ENCODE results near the gene PDAP1. TPM values are rescaled to one million over a fixed set of nuclear protein-coding genes. Genes with fewer than 3 reads are reported as not detected.

The PDAP1 gene
- total and polyA plus RNA-seq, 10 of the 15 experiments (the other 5 are each of a cell fraction or from before 2014, with no cell fraction given) = 6.6 to 200 (median 87.7) TPM

GRCh38 chr7:99390941-99391602 is 17.3 kb downstream of the PDAP1 start:
- 95% methylated on average over 23 of the region's 23 CpGs for WGBS (ENCODE audit: insufficient coverage, insufficient replicate concordance, low lambda C conversion rate, missing lambda C conversion rate)
- SMC1A ChIA-PET (ENCODE audit: uncharacterized antibody, unreplicated experiment) = interaction anchor here (0.6 kb wide), 1 partner anchor 315 kb away, joined by 3 read pairs; no protein-coding TSS in a partner anchor
- no peaks in the 10 kb centered on the region for H4K20me1 ChIP-seq (ENCODE audit: control insufficient read depth, insufficient read depth)
- no TSS peak for BruUV-seq (replicated peaks)
- intact Hi-C loops (cut with micrococcal nuclease; ENCODE audit: unreplicated experiment) (no loop called here), in situ Hi-C loops (cut with MboI) (no loop called here)
- H3K36me3 ChIP-seq (ENCODE audit: control insufficient read depth in 2 of 2, insufficient read depth in 2 of 2, low read length in 1 of 2) = peaks cover 42 to 60% of the 10 kb centered on the region in 2 experiments
- ATAC-seq (no peak), DNase-seq (ENCODE audit: low read depth, low spot score) (no peak), FAIRE-seq (no peak)
- peaks cover 4% of the 10 kb centered on the region; the same call in 1 of the 2 replicates for H3K4me1 ChIP-seq (ENCODE audit: control insufficient read depth, insufficient read depth, low read length)
- CTCF ChIA-PET = no interaction called here
- no peak overlapping the region for H2AFZ ChIP-seq (ENCODE audit: control insufficient read depth, low read depth, low read length)
- no peak overlapping the region for H3K4me3 ChIP-seq
- H3K27me3 ChIP-seq (replicated peaks in 1 of 2; ENCODE audit: control insufficient read depth in 2 of 2, insufficient read depth in 2 of 2, low read length in 1 of 2) = no peaks in the 10 kb centered on the region
- H3K9ac ChIP-seq (ENCODE audit: control insufficient read depth, insufficient read depth, low read length) = no peak overlapping the region
- POLR2A ChIA-PET = interaction anchor here (0.5 to 0.7 kb wide), 2 partner anchors 12 to 40 kb away, joined by 3 to 5 read pairs; no protein-coding TSS in a partner anchor
- RAD21 ChIA-PET (ENCODE audit: unreplicated experiment) = no interaction called here
- H3K79me2 ChIP-seq (ENCODE audit: control insufficient read depth, insufficient read depth, low read length) = no peaks in the 10 kb centered on the region; the same call in 1 of the 2 replicates
- no peak for TF ChIP-seq EGR1 (IDR thresholded peaks at IDR 0.05; ENCODE audit: borderline replicate concordance in 1 of 2, low read depth in 2 of 2, low read length in 2 of 2)
- TF ChIP-seq, protein P1, sequence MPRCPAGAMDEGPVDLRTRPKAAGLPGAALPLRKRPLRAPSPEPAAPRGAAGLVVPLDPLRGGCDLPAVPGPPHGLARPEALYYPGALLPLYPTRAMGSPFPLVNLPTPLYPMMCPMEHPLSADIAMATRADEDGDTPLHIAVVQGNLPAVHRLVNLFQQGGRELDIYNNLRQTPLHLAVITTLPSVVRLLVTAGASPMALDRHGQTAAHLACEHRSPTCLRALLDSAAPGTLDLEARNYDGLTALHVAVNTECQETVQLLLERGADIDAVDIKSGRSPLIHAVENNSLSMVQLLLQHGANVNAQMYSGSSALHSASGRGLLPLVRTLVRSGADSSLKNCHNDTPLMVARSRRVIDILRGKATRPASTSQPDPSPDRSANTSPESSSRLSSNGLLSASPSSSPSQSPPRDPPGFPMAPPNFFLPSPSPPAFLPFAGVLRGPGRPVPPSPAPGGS (IDR thresholded peaks at IDR 0.05; ENCODE audit: borderline replicate concordance, insufficient read depth, low read depth, low read length, poor library complexity, severe bottlenecking) = no peak
- no peak for TF ChIP-seq FOS (IDR thresholded peaks at IDR 0.05; ENCODE audit: borderline replicate concordance, extremely low read depth, insufficient read length)
- TF ChIP-seq CBFB (IDR thresholded peaks at IDR 0.05; ENCODE audit: low read depth) = no peak
- peak; percentile 67 for TF ChIP-seq POLR2A (IDR thresholded peaks at IDR 0.05; ENCODE audit: low read depth, low read length)
- H3K9me3 ChIP-seq (replicated peaks; ENCODE audit: control insufficient read depth, insufficient read depth, low read length) = no peaks in the 10 kb centered on the region
- no peak overlapping the region for H3K27ac ChIP-seq (ENCODE audit: control insufficient read depth, insufficient read depth)
- no peak overlapping the region; the same call in 1 of the 2 replicates for H3K4me2 ChIP-seq (ENCODE audit: control insufficient read depth, insufficient read depth)
